ENCODE results near the gene SNX32. TPM values are rescaled to one million over a fixed set of nuclear protein-coding genes. Genes with fewer than 3 reads are reported as not detected.

The SNX32 gene
- total and polyA plus RNA-seq, 11 donors: 0.11 to 0.54 (median 0.37) TPM; not detected in 5

- no peaks in the 10 kb centered on the region for H3K27me3 ChIP-seq
- TF ChIP-seq POLR2A (IDR thresholded peaks at IDR 0.05): no peak
- TF ChIP-seq, protein P1, sequence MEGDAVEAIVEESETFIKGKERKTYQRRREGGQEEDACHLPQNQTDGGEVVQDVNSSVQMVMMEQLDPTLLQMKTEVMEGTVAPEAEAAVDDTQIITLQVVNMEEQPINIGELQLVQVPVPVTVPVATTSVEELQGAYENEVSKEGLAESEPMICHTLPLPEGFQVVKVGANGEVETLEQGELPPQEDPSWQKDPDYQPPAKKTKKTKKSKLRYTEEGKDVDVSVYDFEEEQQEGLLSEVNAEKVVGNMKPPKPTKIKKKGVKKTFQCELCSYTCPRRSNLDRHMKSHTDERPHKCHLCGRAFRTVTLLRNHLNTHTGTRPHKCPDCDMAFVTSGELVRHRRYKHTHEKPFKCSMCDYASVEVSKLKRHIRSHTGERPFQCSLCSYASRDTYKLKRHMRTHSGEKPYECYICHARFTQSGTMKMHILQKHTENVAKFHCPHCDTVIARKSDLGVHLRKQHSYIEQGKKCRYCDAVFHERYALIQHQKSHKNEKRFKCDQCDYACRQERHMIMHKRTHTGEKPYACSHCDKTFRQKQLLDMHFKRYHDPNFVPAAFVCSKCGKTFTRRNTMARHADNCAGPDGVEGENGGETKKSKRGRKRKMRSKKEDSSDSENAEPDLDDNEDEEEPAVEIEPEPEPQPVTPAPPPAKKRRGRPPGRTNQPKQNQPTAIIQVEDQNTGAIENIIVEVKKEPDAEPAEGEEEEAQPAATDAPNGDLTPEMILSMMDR (IDR thresholded peaks at IDR 0.05): no peak
- H3K9me3 ChIP-seq: no peaks in the 10 kb centered on the region
- no peak overlapping the region for H3K27ac ChIP-seq
- no peaks in the 10 kb centered on the region for H3K36me3 ChIP-seq
- 95 to 98% (median 97%) methylated on average over 3 of the region's 3 CpGs for WGBS, 4 donors
- H3K4me1 ChIP-seq: peaks cover 0 to 32% (median 5%) of the 10 kb centered on the region in 12 donors
- ATAC-seq (no peak), DNase-seq (no peak)
- peak overlapping the region in 2 of 12 donors; percentile 77 for H3K4me3 ChIP-seq
- intact Hi-C loops (cut with DNase I): loop anchor here in 9 of 10 donors (2.0 to 10.0 kb wide), 8 partner anchors 34 to 274 kb away; partner anchors contain the start of genes KAT5 (in 4 of the 9), AP5B1 (in 2 of the 9) and SIPA1 (in 1 of the 9)
Measured at GRCh38 chr11:65816696-65817095, 17.1 kb upstream of the SNX32 start.

DNA sequence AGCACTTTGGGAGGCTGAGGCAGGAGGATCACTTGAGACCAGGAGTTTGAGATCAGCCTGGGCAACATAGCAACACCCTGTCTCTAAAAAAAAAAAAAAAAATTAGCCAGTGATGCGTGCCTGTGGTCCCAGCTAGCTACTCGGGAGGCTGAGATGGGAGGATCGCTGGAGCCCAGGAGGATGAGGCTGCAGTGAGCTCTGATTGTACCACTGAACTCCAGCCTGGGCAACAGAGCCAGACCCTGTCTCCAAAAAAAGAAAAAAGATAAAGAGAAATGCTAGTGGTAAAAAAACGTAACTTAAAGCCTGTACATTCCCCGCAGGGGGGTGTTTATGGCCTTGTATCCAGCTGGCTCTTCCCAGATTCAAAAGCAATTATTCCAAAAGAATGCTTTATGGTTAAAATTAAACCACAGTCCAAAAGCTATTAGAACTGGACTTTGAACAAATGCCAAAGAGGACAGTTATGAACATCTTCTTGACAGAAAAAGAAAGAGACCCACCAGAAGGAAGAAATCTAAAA is 16.4 kb upstream of the SNX32 start:
- Histone ChIP-seq H3K27ac (peak overlapping the region in 8 of 12 donors; percentile 33 to 86 (median 66)), H3K36me3 (no peaks in the 10 kb centered on the region), H3K27me3 (no peaks in the 10 kb centered on the region), H3K9me3 (no peaks in the 10 kb centered on the region), H3K4me3 (peak overlapping the region; percentile 31 to 83 (median 67)), H3K4me1 (peaks cover 0 to 26% (median 5%) of the 10 kb centered on the region in 12 donors)
- intact Hi-C loops (cut with DNase I): loop anchor here in 9 of 10 donors (2.0 to 10.0 kb wide), 8 partner anchors 35 to 275 kb away; partner anchors contain the start of genes KAT5 (in 4 of the 9), AP5B1 (in 2 of the 9) and SIPA1 (in 1 of the 9)
- TF ChIP-seq, protein P1 (IDR thresholded peaks at IDR 0.05): no peak
- TF ChIP-seq POLR2A (IDR thresholded peaks at IDR 0.05): no peak
- ATAC-seq (no peak), DNase-seq (no peak)
- WGBS, 4 donors: 67 to 83% (median 73%) methylated on average over 5 of the region's 5 CpGs

DNA sequence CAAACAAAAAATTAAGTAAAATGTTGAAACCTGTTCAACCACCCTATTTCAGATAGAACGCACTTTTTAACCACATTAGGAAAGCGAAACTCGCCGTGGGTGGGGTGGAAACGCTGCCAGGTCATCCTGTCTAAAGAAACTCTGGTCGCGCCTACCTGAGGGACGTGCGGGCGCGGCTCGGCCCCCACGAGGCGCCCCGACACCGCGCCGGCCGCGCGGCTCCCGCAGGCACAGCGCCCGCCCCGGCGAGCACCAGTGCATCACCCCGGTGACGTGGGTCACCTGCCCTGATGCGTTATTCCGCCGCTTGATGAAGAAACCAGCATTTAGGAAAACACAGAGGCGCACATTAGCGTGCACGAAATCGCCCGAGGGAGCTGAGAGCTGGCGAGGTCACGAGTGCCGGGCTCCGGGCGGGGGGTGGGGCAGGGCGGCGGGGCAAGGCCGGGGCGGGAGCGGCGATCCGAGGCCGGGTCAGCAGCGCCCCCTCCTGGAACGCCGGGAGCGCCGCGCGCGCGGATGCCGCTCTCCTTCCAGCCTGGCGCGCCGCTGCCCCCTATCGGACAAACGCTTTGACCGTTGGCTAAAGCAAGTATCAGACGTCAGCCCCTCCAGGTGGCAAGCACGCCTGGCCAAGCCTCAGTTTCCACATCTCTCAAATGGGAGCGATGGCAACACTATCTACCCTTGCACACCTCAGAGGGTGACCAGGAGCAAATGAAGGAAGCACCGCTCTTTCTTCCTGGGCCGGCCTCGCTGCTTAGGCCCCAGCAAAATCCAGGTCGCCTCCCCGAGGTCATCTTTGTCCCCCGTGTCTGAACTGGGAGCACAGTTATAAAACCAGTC is 15.7 kb upstream of the SNX32 start:
- DNase-seq: peak; percentile 92 to 97 (median 94)
- 6 to 11% (median 9%) methylated on average over 40 to 74 of the region's 74 CpGs for WGBS, 4 donors
- intact Hi-C loops (cut with DNase I): loop anchor here in 9 of 10 donors (1.0 to 10.0 kb wide), 16 partner anchors 36 to 276 kb away; partner anchors contain the start of genes AP5B1 (in 7 of the 9), KAT5 (in 5 of the 9) and SIPA1 (in 1 of the 9)
- Histone ChIP-seq H3K36me3 (no peaks in the 10 kb centered on the region), H3K27me3 (no peaks in the 10 kb centered on the region), H3K9me3 (no peaks in the 10 kb centered on the region), H3K4me3 (peak overlapping the region; percentile 31 to 83 (median 67)), H3K4me1 (peaks cover 0 to 25% (median 5%) of the 10 kb centered on the region in 12 donors), H3K27ac (peak overlapping the region in 11 of 12 donors; percentile 33 to 86 (median 62))
- peak; percentile 62 to 98 (median 96) for ATAC-seq
- TF ChIP-seq, protein P1 (IDR thresholded peaks at IDR 0.05): peak in 11 of 12 donors; percentile 98 to 100 (median 100)
- TF ChIP-seq POLR2A (IDR thresholded peaks at IDR 0.05): no peak

DNA sequence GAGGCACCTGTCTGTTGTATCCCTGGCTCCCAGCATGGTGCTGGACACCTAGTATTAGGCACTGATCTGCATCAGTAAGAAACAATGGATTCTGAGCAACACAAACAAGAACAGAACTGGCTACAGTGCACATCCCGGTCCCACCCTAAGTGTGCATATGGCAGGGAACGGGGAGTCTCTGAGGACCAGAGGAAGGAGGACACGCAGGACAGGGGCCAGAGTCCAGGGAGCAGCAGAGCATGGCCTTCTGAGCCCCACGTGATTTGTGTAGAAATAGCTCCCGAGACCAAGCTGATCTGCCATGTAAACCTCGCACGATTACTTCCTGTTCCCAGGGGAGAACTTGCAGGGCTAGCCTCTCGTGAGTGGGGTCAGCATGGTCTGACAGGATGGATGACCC is 12.7 kb upstream of the SNX32 start:
- 55 to 64% (median 58%) methylated on average over 8 of the region's 8 CpGs for WGBS, 4 donors
- H3K4me3 ChIP-seq: no peak overlapping the region
- H3K27ac ChIP-seq: no peak overlapping the region
- no peaks in the 10 kb centered on the region for H3K27me3 ChIP-seq
- DNase-seq (no peak), ATAC-seq (no peak)
- intact Hi-C loops (cut with DNase I): loop anchor here in 1 of 10 donors (5.0 kb wide), 1 partner anchor 119 kb away; no protein-coding TSS in a partner anchor
- TF ChIP-seq POLR2A (IDR thresholded peaks at IDR 0.05): no peak
- TF ChIP-seq, protein P1 (IDR thresholded peaks at IDR 0.05): no peak
- H3K4me1 ChIP-seq: peaks cover 0 to 10% (median 5%) of the 10 kb centered on the region in 12 donors
- H3K9me3 ChIP-seq: no peaks in the 10 kb centered on the region
- H3K36me3 ChIP-seq: no peaks in the 10 kb centered on the region
